ENCODE data around the gene CFAP299.

DNA sequence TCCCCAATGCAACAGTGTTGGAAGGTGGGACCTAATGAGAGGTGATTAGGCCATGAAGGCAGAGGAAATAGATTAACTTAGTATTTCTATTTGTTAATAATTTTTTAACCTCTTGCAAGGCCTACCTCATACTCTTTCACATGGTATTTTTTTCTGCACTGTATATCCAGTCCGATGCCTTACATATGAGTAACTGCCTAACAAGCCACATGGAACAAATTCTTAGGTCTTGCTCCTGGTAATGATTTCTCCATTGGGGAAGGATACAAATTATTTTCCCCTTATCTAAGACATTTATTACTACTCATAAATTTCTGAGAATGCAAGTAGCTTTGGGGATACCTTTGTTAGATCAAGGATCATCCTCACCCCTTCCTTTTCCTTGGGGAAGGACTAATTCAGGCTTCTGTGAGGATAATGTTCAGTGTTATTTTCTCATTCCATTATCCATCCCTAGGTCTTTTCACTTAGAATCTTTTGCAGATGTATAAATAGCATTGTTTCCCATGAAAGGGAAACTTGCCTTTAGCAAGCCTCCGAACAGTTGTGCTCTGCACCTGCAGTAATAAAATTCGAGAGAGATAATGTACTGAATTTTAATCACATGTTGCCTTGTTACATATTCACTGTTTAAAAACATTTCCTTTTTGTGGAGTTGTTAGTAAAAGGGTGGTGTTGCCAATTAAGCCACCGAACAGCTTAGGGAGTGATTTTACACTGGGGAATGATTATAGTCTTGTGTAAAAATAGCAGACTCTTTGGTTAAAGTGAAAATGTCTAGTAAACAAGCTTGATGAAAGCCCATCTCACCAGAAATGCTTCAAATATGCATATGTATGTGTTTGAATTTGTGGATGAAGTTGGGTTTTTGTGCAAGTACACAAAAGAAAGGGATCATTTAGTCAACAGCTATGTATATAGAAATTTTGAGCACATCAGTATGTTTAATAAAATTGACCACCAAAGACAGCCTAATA lies 89.9 kb downstream of the CFAP299 start:
- TF ChIP-seq, protein P1, sequence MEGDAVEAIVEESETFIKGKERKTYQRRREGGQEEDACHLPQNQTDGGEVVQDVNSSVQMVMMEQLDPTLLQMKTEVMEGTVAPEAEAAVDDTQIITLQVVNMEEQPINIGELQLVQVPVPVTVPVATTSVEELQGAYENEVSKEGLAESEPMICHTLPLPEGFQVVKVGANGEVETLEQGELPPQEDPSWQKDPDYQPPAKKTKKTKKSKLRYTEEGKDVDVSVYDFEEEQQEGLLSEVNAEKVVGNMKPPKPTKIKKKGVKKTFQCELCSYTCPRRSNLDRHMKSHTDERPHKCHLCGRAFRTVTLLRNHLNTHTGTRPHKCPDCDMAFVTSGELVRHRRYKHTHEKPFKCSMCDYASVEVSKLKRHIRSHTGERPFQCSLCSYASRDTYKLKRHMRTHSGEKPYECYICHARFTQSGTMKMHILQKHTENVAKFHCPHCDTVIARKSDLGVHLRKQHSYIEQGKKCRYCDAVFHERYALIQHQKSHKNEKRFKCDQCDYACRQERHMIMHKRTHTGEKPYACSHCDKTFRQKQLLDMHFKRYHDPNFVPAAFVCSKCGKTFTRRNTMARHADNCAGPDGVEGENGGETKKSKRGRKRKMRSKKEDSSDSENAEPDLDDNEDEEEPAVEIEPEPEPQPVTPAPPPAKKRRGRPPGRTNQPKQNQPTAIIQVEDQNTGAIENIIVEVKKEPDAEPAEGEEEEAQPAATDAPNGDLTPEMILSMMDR (IDR thresholded peaks at IDR 0.05): no peak
- TF ChIP-seq POLR2A (IDR thresholded peaks at IDR 0.05): no peak
